Amniotic stem cell (primary cell): ENCODE measurements around the gene TDRD9.

Source experiments
- DNase-seq: peaks from one replicate; lab custom pipeline; 2025; lab: John Stamatoyannopoulos, UW

TDRD9 gene

DNA sequence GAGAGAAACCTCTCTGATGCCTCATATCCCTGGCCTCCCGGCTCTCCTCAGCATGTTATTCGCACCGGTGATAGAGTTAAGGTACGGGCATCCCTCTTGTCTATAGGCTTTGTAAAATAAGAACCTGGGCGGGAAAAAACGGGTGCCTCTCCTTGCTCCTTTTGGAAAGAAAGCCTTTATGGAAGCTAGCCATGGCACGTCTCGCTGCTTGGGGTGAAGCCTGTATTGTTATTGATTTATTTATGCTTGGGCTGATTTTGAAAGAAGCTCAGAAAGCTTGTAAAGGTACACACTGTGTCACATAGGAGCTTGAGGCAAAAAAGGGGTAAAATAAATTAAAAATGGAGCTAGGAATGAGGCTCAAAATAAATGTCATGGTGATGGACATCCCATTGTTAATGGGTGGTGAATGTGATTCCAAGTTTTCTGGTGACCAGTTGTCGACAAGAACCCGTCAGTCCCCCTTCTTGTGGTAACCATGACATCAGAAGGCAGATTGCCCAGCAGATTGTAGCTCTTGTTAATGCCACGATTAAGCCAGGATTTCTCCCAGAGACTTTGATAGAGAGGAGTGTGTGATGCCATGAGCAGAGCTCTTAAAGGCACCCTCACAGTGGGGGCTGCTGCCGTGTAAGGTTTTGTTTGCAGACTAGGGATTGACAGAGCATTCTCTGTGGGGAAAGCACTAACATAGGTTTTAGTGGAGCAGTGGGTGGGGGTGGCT is 106.9 kb downstream of the TDRD9 start:
- DNase-seq, result no peak

- DNase-seq, result no peak
These were observed 108.0 kb downstream of the TDRD9 start for GRCh38 chr14:104036212-104036611.

- no peak for DNase-seq
These were observed 108.8 kb downstream of the TDRD9 start for GRCh38 chr14:104037074-104037473.

GRCh38 chr14:104037903-104038302 is 109.6 kb downstream of the TDRD9 start:
- DNase-seq, result no peak

GRCh38 chr14:104039214-104039613 is 111.0 kb downstream of the TDRD9 start:
- no peak for DNase-seq

GRCh38 chr14:104040539-104040938 is 112.3 kb downstream of the TDRD9 start:
- DNase-seq, result no peak

- no peak for DNase-seq
These were observed 113.3 kb downstream of the TDRD9 start for GRCh38 chr14:104041430-104042104.

- DNase-seq, result no peak
These were observed 115.8 kb downstream of the TDRD9 start for GRCh38 chr14:104044016-104044415.

GRCh38 chr14:104047761-104048160 is 119.5 kb downstream of the TDRD9 start:
- DNase-seq, result no peak

DNA sequence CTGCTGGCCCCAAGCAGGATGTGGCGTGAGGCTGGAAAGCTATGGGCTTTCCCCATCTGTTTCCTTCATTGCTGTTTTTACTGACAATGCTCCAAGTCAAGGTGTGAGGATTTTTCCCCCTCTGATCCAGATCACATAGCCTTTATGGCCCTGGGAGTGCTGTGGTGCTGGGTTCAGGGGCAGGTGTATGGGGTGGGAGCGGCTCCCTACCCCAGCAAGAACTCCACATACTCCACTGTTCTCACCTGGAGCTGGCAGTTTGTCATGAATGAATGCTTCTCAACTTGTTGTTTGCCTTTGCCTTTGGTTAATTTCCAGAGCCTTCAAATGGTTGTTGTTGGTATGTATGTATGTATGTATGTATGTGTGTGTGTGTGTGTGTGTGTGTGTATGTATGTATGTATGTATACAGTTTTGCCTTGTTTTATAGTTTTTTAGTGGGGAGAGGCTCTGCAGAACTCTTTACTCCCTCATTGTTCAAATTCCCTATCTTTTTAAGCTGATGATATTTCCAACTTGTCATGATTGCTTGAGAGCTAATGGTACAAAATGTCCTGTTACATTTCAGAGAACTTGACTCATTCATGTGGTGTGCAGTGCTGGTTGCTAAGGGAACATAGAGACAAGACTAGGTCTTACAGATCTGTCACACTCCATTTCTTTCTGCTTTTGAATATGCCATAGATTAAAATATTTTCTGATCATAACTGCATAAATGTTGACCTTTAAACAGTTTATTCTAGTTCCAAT is 120.7 kb downstream of the TDRD9 start:
- DNase-seq, result no peak

DNA sequence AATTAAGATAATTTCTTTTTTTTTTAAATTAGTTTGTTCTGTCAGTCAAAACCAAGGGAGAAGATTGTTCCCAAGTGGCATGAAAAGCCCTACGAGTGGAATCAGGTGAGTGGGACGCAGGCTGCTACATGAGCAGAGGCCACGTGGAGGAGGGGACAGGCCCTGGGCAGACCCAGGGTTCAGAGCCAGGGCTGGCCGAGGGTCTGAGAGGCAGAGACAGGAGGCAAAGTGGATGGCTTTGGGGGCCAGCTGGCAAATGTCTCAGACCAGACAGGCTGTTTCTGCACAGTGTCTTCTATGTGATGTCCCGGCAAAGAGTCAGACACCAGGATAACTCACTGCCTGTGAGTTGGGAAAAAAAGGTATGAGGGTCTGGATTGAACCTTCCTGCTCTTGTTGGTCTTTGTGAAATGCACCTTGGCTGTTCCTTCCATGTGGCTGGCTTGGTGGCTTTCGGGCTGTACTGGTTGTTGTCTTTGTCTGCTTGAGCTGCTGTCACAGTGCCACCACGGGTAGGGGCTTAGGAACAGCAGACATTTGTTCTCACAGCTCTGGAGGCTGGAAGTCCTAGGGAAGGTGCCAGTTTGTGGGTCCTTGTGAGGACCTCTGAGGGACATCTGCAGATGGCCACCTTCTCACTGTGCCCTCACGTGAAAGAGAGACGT is 121.5 kb downstream of the TDRD9 start:
- DNase-seq, result no peak

DNA sequence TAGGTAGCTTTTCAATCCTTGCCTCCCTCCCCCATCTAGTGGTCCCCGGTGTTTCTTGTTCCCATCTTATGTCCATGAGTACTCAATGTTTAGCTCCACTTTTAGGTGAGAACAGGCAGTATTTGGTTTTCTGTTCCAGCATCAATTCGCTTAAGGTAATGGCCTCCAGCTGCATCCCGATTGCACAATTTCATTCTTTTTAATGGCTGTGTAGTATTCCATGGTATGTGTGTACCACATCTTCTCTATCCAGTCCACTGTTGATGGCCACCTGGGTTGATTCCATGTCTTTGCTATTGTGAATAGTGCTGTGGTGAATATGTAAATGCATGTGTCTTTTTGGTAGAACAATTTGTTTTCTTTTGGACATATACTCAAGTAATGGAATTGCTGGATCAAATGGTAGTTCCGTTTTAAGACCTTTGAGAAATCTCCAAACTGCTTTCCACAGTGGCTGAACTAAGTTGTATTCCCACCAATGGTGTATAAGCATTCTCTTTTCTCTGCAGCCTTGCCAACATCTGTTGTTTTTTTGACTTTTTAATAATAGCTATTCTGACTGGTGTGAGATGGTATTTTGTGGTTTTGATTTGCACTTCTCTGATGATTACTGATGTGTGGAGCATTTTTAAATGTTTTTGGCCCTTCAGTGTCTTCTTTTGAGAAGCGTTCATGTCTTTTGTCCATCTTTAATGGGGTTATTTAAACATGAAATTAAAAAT is 123.0 kb downstream of the TDRD9 start:
- DNase-seq, result no peak

DNA sequence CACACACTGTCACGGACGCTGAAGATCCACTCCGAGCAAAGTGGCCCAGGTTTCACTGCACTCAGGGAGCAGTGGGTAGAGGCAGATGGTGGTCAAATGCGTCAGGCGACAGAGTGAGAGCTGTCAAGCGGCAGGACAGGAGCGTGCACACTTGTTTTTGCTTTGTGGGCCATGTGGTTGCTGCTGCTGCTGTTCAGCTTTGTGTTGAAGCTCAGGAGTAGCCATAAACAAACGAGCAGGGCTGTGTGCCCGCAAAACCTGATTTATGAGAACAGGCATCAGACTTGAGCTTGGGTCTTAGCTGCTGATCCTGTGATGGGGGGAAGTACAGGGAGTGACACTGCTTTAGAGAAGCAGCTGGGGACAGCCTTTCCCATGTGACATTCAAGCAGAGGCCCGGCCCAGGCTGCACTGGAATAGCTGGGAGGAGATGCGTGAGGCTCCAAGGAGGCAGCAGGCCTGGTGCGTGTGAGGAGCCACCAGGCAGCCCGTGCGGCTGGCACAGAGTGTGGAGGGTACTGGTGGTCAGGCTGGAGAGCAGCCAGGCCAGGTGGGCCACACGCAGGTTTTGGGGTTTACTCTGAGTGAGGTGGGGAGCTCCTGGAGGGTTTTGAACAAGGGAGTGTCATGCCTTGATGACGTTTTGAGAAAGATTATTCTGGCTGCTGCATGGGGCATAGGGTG is 126.1 kb downstream of the TDRD9 start:
- no peak for DNase-seq

- DNase-seq, result no peak
These were observed 134.0 kb downstream of the TDRD9 start for GRCh38 chr14:104062281-104062680.

DNA sequence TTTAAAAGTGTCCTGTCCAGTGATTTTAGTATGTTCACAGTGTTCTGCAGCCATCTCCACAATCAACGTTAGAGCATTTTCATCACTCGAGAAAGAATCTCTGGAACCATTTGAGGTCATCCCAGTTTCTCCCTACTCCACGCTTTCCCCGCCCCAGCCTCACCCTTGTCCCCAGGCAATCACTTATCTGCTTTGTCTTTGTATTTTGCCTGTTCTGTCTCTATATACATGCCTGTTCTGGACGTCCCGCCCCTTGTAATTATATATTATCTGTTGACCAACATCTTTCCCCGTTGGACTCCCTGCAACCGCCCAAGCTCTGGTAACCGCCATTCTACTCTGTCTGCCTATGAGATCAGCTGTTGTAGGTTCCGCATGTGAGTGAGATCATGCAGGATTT is 135.7 kb downstream of the TDRD9 start:
- no peak for DNase-seq

GRCh38 chr14:104066279-104066678 is 138.0 kb downstream of the TDRD9 start:
- DNase-seq, result no peak

DNA sequence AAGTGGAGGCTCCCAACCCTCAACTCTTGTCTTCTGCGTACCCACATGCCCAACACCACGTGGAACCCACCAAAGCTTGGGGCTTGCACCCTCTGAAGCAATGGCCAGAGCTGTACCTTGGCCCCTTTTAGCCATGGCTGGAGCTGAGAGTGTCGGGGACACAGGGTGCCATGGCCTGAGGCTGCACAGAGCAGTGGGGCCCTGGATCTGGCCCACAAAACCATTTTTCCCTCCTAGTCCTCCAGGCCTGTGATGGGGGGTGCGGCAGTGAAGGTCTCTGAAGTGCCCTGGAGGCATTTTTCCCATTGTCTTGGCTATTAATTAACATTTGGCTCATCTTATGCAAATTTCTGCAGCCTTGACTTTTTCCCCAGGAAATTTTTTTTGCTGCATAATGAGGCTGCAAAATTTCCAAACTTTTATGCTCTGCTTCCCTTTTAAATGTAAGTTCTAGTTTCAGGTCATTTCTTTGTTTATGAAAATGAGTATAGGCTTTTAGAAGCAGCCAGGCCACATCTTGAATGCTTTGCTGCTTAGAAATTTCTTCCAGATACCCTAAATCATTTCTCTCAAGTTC is 138.6 kb downstream of the TDRD9 start:
- no peak for DNase-seq

DNA sequence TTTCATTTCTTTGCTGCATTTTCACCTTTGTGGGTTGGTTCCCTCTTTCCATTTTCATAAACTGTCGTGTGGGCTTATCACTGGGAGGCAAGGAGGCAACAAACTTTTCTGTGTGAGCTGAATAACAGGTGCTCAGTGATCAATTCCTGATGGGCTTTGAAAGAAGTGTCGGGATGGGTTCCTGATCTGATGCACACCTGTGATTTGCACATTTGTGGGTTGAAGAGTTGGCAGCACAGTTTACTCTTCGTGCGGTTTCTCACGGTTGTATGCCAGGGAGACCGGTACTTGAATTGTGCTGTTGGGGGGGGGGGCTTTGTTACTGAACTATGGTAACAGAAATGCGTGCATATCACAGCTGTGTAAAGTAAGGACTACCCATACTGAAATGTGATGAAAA is 141.3 kb downstream of the TDRD9 start:
- no peak for DNase-seq

DNA sequence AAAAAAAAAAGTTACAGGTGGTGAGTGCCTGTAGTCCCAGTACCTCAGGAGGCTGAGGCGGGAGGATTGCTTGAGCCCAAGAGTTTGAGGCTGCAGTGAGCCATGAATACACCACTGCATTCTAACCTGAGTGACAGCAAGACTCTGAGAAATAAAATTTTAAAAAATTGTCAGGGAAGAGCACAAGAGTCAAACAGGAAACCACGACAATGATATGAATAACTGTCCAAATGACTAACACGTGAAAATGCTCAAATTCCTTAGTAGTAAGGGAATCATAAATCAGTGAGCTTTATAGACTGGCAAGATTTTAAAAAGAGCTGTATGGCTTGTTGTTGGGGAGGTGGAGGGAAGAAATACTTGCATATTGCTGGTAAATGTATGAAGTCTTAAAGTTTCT is 144.3 kb downstream of the TDRD9 start:
- no peak for DNase-seq

GRCh38 chr14:104073764-104074163 is 145.5 kb downstream of the TDRD9 start:
- no peak for DNase-seq
